IMR-90 (cell line): ENCODE data around the gene AMPD1. TPM values are rescaled to one million over a fixed set of nuclear protein-coding genes. Genes with fewer than 3 reads are reported as not detected.

Source experiments
- ATAC-seq: fragments of 200-7000 bp; cut with Tn5 transposase; 2 replicates; pipeline ENCODE4 v1.9.1; 2020; ENCODE audit warnings: low read depth, mild to moderate bottlenecking, moderate library complexity
- BruUV-seq: library from RNA; stranded (reverse); fragments of 400-500 nt; replicated peaks from 2 replicates; lab custom pipeline; 2021; lab: Mats Ljungman, UMichigan
- CTCF ChIA-PET: fragments of 300-600 bp; formaldehyde crosslinking; extraction: SDS; loops from one replicate; lab custom pipeline; 2021; ENCODE audit warnings: antibody characterized with exemption; lab: Yijun Ruan, JAX
- POLR2A ChIA-PET: fragments of 300-600 bp; sonication (Branson Sonifier 250); formaldehyde crosslinking; loops from one replicate; lab custom pipeline; 2022; ENCODE audit warnings: antibody characterized with exemption; ENCODE audit not compliant: unreplicated experiment; lab: Charles Lee
- DNase-seq: peaks from one replicate; pipeline ENCODE4 v3.0.0; 2013
- H2AFZ ChIP-seq: replicated peaks from 2 replicates; pipeline ENCODE3; 2013; ENCODE audit warnings: low read length, mild to moderate bottlenecking; ENCODE audit not compliant: poor library complexity
- H2AK5ac ChIP-seq: 2 replicates; pipeline ENCODE4 v1.6.1; 2013; ENCODE audit warnings: low read depth, low read length, inconsistent platforms
- H2AK9ac ChIP-seq: replicated peaks from 2 replicates; pipeline ENCODE3; 2013; ENCODE audit warnings: mild to moderate bottlenecking, low read depth, low read length, moderate library complexity; ENCODE audit not compliant: poor library complexity
- H2BK120ac ChIP-seq: 2 replicates; pipeline ENCODE4 v1.6.1; 2013; ENCODE audit warnings: low read depth, low read length, inconsistent platforms
- H2BK15ac ChIP-seq: 3 replicates; pipeline ENCODE4 v1.6.1; 2013; ENCODE audit warnings: low read depth, low read length, inconsistent platforms
- H2BK20ac ChIP-seq: 2 replicates; pipeline ENCODE4 v1.6.1; 2013; ENCODE audit warnings: low read depth, mild to moderate bottlenecking, inconsistent platforms, low read length, moderate library complexity
- H2BK5ac ChIP-seq: 2 replicates; pipeline ENCODE4 v1.6.1; 2013; ENCODE audit warnings: mild to moderate bottlenecking, low read depth, low read length, inconsistent platforms; ENCODE audit not compliant: poor library complexity, severe bottlenecking
- H3K14ac ChIP-seq: replicated peaks from 2 replicates; pipeline ENCODE4 v1.6.1; 2013; ENCODE audit warnings: low read depth, low read length, inconsistent platforms
- H3K18ac ChIP-seq: 2 replicates; pipeline ENCODE4 v1.6.1; 2013; ENCODE audit warnings: low read depth, low read length, control low read depth
- H3K23ac ChIP-seq: 2 replicates; pipeline ENCODE4 v1.6.1; 2013; ENCODE audit warnings: low read depth, low read length, inconsistent platforms
- H3K27ac ChIP-seq: 2 replicates; pipeline ENCODE4 v1.5.1; 2013; ENCODE audit warnings: mild to moderate bottlenecking, control low read depth, low read length; ENCODE audit not compliant: insufficient read depth
- H3K27me3 ChIP-seq: 2 replicates; pipeline ENCODE4 v1.6.1; 2013; ENCODE audit warnings: low read length; ENCODE audit not compliant: control insufficient read depth, insufficient read depth
- H3K36me3 ChIP-seq: 2 replicates; pipeline ENCODE4 v1.6.1; 2013; ENCODE audit warnings: low read length, mixed read lengths; ENCODE audit not compliant: control insufficient read depth, insufficient read depth
- H3K4ac ChIP-seq: 2 replicates; pipeline ENCODE4 v1.6.1; 2013; ENCODE audit warnings: low read depth, low read length, inconsistent platforms
- H3K4me1 ChIP-seq: 2 replicates; pipeline ENCODE4 v1.6.1; 2013; ENCODE audit warnings: low read length, mixed read lengths; ENCODE audit not compliant: control insufficient read depth, insufficient read depth
- H3K4me2 ChIP-seq: 2 replicates; pipeline ENCODE4 v1.6.1; 2013; ENCODE audit warnings: low read depth, mild to moderate bottlenecking, control low read depth, low read length, moderate library complexity
- H3K4me3 ChIP-seq: 2 replicates; pipeline ENCODE4 v1.5.1; 2013; ENCODE audit warnings: low read depth, mild to moderate bottlenecking, control low read depth, low read length, moderate library complexity; ENCODE audit not compliant: insufficient read depth
- H3K56ac ChIP-seq: 2 replicates; pipeline ENCODE4 v1.6.1; 2013; ENCODE audit warnings: low read length, inconsistent platforms; ENCODE audit not compliant: insufficient read depth; ENCODE audit errors: extremely low read depth
- H3K79me1 ChIP-seq, 2 experiments: 2 replicates each; pipeline ENCODE4 v1.6.1; 2013; ENCODE audit warnings: low read length in 2 of 2, inconsistent platforms in 1 of 2, low read depth in 1 of 2
- H3K9ac ChIP-seq: 2 replicates; pipeline ENCODE4 v1.6.1; 2013; ENCODE audit warnings: low read depth, low read length, control low read depth
- H3K9me1 ChIP-seq: 2 replicates; pipeline ENCODE4 v1.6.1; 2013; ENCODE audit warnings: low read length, inconsistent platforms; ENCODE audit not compliant: insufficient read depth
- H3K9me3 ChIP-seq: 2 replicates; pipeline ENCODE4 v1.6.1; 2013; ENCODE audit warnings: low read length; ENCODE audit not compliant: control insufficient read depth, insufficient read depth
- H4K20me1 ChIP-seq: 2 replicates; pipeline ENCODE4 v1.6.1; 2013; ENCODE audit warnings: low read length, inconsistent platforms; ENCODE audit not compliant: insufficient read depth
- H4K5ac ChIP-seq: 2 replicates; pipeline ENCODE4 v1.6.1; 2013; ENCODE audit warnings: mild to moderate bottlenecking, low read depth, low read length, control low read depth
- H4K8ac ChIP-seq, 2 experiments: 2 replicates each; pipeline ENCODE4 v1.6.1; 2013; ENCODE audit warnings: low read depth in 2 of 2, low read length in 2 of 2, control low read depth in 1 of 2, inconsistent platforms in 1 of 2
- H4K91ac ChIP-seq: 2 replicates; pipeline ENCODE4 v1.6.1; 2013; ENCODE audit warnings: low read depth, low read length, inconsistent platforms; ENCODE audit not compliant: insufficient read depth
- BHLHE40 ChIP-seq: fragments of 150-350 bp; IDR thresholded peaks from 2 replicates; pipeline ENCODE4 v1.6.1; 2016; ENCODE audit warnings: mild to moderate bottlenecking, low read depth, low read length
- CEBPB ChIP-seq: IDR thresholded peaks from 2 replicates; pipeline ENCODE4 v1.6.1; 2012; ENCODE audit warnings: low read depth, low read length, improper control_type of control experiment
- CHD1 ChIP-seq: IDR thresholded peaks from 2 replicates; pipeline ENCODE4 v1.6.1; 2012; ENCODE audit warnings: low read depth, low read length, improper control_type of control experiment
- FOS ChIP-seq: fragments of 150-350 bp; IDR thresholded peaks from 2 replicates; pipeline ENCODE4 v1.6.1; 2016; ENCODE audit warnings: low read depth, low read length
- MAFK ChIP-seq: IDR thresholded peaks from 2 replicates; pipeline ENCODE4 v1.6.1; 2012; ENCODE audit warnings: low read depth, low read length, improper control_type of control experiment
- MAZ ChIP-seq: IDR thresholded peaks from 2 replicates; pipeline ENCODE4 v1.6.1; 2012; ENCODE audit warnings: low read depth, mild to moderate bottlenecking, low read length, improper control_type of control experiment, moderate library complexity, borderline replicate concordance
- MXI1 ChIP-seq: IDR thresholded peaks from 2 replicates; pipeline ENCODE4 v1.6.1; 2012; ENCODE audit warnings: low read depth, mild to moderate bottlenecking, low read length, moderate library complexity, borderline replicate concordance
- NFE2L2 ChIP-seq: fragments of 150-350 bp; IDR thresholded peaks from 2 replicates; pipeline ENCODE4 v1.6.1; 2016; ENCODE audit warnings: low read depth, mild to moderate bottlenecking, low read length
- POLR2A ChIP-seq: IDR thresholded peaks from 2 replicates; pipeline ENCODE4 v1.6.1; 2012; ENCODE audit warnings: mild to moderate bottlenecking, low read depth, low read length
- WGBS, 2 experiments: methylation state at CpG; one replicate each; pipeline versions ENCODE4 v1.1.5 to v1.1.7; 2013; ENCODE audit warnings: missing lambda C conversion rate in 2 of 2; ENCODE audit not compliant: insufficient read length in 1 of 2; ENCODE audit errors: extremely low coverage in 2 of 2; 5-methylcytosine and 5-hydroxymethylcytosine counted together
- dilution Hi-C: fragments of 300-500 bp; cut with HindIII; formaldehyde crosslinking; loops from one replicate; pipeline ENCODE4 v1.14.3; 2018; ENCODE audit warnings: low sequenced_read_pairs; ENCODE audit not compliant: unreplicated experiment
- in situ Hi-C: fragments of 300-500 bp; cut with MboI; formaldehyde crosslinking; loops from 3 replicates; pipeline ENCODE4 v1.14.3; 2019; ENCODE audit warnings: low sequenced_read_pairs, inconsistent platforms, mixed read lengths
- intact Hi-C: fragments of 100-400 bp; cut with micrococcal nuclease; formaldehyde crosslinking; loops from 2 replicates; pipeline ENCODE4 v1.10.0; 2022
- polyA plus RNA-seq, 3 experiments: library from polyadenylated mRNA; depleted of rRNA; stranded (reverse); fragments of >200 nt; gene quantifications; 2 replicates each; pipeline ENCODE4 v1.2.3, GENCODE V29; 2012; ENCODE audit warnings: low replicate concordance in 1 of 3
- total RNA-seq: library from RNA; depleted of rRNA; stranded (reverse); fragments of >200 nt; gene quantifications from 2 replicates; pipeline ENCODE4 v1.2.3, GENCODE V29; 2012
- TF ChIP-seq, protein P1 (sequence below): fragments of 150-350 bp; IDR thresholded peaks from 2 replicates; pipeline ENCODE4 v1.6.1; 2016; ENCODE audit warnings: low read depth, mild to moderate bottlenecking, low read length, moderate library complexity, borderline replicate concordance
- TF ChIP-seq, protein P2 (sequence below): fragments of 150-350 bp; IDR thresholded peaks from 2 replicates; pipeline ENCODE4 v1.6.1; 2017; ENCODE audit warnings: mild to moderate bottlenecking, antibody characterized with exemption, low read length, low read depth
- TF ChIP-seq, protein P3 (sequence below): conservative IDR thresholded peaks from 2 replicates; pipeline ENCODE4 v1.5.1; 2012; ENCODE audit warnings: mild to moderate bottlenecking, low read depth, low read length, improper control_type of control experiment

AMPD1 gene
- total and polyA plus RNA-seq, 2 of the 4 experiments (the other 2 are of a cell fraction) = not detected

DNA sequence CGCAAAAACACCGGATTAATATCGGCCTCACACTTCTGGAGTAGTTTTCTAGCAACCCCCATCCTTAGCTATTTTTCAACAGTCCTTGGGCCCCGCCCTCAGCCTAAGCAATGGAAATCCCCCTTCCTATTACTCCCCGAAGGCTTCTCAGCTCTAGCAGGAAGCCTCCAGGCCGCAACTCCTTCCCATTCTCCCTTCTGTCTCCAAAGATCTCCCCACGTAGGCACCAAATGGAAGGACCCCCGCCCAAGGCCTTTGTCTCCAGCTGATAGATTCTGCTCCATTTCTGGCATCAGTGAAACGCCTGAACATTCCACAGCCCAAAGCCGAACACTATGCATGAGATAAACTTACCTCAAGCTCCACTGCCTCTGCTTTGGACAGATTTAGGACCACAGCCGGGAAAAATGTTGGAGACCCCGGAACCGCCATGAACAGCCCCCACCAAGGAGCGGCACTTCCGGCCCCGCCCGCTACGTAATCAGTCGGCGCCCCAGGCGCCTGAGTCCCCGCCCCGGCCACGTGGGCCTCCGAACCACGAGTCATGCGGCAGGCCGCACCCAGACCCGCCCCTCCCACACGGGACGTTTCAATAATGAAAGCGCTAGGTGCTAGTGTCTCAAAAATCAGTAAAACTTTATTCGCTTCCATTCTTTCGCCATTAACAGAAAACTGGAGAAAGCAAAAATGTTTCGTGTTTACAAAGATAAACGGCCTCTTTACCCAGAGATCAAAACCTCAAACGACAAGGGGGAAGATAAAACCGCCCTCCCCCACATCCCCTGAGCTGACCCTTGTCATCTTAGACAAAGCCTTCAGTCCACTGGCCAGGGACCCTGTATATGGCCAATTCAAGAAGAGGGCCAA lies 21.2 kb upstream of the AMPD1 start, which contains the start of gene NRAS:
Gene NRAS (minus strand): TSS at position 468 of the 867 bp plus-strand sequence. CDS start 611 bp downstream, outside the sequence.
- DNase-seq (peak; percentile 91), ATAC-seq (peak; percentile 91)
- Histone ChIP-seq H3K36me3 (peaks cover 28% of the 10 kb centered on the region), H3K27me3 (no peaks in the 10 kb centered on the region), H3K4me3 (peak within 1 kb of the TSS; percentile 86), H3K27ac (peak within 1 kb of the TSS; percentile 96), H3K56ac (peak within 1 kb of the TSS; percentile 100), H2BK120ac (peak within 1 kb of the TSS; percentile 58), H3K4me2 (peak within 1 kb of the TSS; percentile 96), H3K9ac (peak within 1 kb of the TSS; percentile 99), H3K4me1 (no peaks in the 10 kb centered on the region), H3K18ac (peak within 1 kb of the TSS; percentile 93), H3K14ac (peak within 1 kb of the TSS; percentile 99), H3K4ac (peak within 1 kb of the TSS; percentile 98), H2AK5ac (peak within 1 kb of the TSS; percentile 97), H2BK5ac (peak within 1 kb of the TSS; percentile 94), H3K79me1 (peaks cover 31 to 32% of the 10 kb centered on the region in 2 experiments), H4K8ac (peak within 1 kb of the TSS; percentile 99 to 100), H2BK15ac (peak within 1 kb of the TSS; percentile 57; the same call in 1 of the 3 replicates), H2BK20ac (peak within 1 kb of the TSS; percentile 23; the same call in 1 of the 2 replicates), H4K91ac (peak within 1 kb of the TSS; percentile 99), H3K9me1 (no peaks in the 10 kb centered on the region), H4K20me1 (no peaks in the 10 kb centered on the region), H2AFZ (peak within 1 kb of the TSS; percentile 88), H2AK9ac (peak within 1 kb of the TSS; percentile 96), H4K5ac (peak within 1 kb of the TSS; percentile 99), H3K9me3 (no peaks in the 10 kb centered on the region), H3K23ac (peak within 1 kb of the TSS; percentile 97)
- CTCF ChIA-PET = interaction anchor here (0.6 to 1.2 kb wide), 2 partner anchors 22 to 48 kb away, joined by 3 to 7 read pairs; no protein-coding TSS in a partner anchor
- no TSS peak for BruUV-seq
- WGBS, 2 experiments = 0% methylated on average over 11 of the region's 38 CpGs; no CpG with 5 or more reads in 1 of the 2 experiments
- POLR2A ChIA-PET = interaction anchor here (0.5 to 1.5 kb wide), 2 partner anchors 9 to 40 kb away, joined by 3 read pairs; no protein-coding TSS in a partner anchor
- TF ChIP-seq, protein P1, sequence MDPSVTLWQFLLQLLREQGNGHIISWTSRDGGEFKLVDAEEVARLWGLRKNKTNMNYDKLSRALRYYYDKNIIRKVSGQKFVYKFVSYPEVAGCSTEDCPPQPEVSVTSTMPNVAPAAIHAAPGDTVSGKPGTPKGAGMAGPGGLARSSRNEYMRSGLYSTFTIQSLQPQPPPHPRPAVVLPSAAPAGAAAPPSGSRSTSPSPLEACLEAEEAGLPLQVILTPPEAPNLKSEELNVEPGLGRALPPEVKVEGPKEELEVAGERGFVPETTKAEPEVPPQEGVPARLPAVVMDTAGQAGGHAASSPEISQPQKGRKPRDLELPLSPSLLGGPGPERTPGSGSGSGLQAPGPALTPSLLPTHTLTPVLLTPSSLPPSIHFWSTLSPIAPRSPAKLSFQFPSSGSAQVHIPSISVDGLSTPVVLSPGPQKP = peak; percentile 81; the same call in 1 of the 2 replicates
- TF ChIP-seq CEBPB (no peak), POLR2A (peak; percentile 74), NFE2L2 (peak; percentile 34; the same call in 1 of the 2 replicates), MAZ (peak; percentile 99), BHLHE40 (0 out of 2 replicates have a peak, but pooled peaks have one; percentile 14), MAFK (no peak), CHD1 (no peak; the same call in none of the 2 replicates), MXI1 (peak; percentile 100), FOS (no peak)
- TF ChIP-seq, protein P2, sequence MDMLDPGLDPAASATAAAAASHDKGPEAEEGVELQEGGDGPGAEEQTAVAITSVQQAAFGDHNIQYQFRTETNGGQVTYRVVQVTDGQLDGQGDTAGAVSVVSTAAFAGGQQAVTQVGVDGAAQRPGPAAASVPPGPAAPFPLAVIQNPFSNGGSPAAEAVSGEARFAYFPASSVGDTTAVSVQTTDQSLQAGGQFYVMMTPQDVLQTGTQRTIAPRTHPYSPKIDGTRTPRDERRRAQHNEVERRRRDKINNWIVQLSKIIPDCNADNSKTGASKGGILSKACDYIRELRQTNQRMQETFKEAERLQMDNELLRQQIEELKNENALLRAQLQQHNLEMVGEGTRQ = peak; percentile 97
- TF ChIP-seq, protein P3, sequence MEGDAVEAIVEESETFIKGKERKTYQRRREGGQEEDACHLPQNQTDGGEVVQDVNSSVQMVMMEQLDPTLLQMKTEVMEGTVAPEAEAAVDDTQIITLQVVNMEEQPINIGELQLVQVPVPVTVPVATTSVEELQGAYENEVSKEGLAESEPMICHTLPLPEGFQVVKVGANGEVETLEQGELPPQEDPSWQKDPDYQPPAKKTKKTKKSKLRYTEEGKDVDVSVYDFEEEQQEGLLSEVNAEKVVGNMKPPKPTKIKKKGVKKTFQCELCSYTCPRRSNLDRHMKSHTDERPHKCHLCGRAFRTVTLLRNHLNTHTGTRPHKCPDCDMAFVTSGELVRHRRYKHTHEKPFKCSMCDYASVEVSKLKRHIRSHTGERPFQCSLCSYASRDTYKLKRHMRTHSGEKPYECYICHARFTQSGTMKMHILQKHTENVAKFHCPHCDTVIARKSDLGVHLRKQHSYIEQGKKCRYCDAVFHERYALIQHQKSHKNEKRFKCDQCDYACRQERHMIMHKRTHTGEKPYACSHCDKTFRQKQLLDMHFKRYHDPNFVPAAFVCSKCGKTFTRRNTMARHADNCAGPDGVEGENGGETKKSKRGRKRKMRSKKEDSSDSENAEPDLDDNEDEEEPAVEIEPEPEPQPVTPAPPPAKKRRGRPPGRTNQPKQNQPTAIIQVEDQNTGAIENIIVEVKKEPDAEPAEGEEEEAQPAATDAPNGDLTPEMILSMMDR = no peak
- dilution Hi-C loops (no loop called here), in situ Hi-C loops (loop anchor here (25.0 kb wide), 1 partner anchor 754 kb away; no protein-coding TSS in a partner anchor), intact Hi-C loops (loop anchor here (1.0 to 5.0 kb wide), 3 partner anchors 42 to 738 kb away; partner anchors contain the start of genes BCAS2 and OLFML3)
